Loucy (cell line): ENCODE data around the gene CHST14.

ENCODE experiments used
- EZH2phosphoT487 ChIP-seq: fragments of 200-600 bp; IDR thresholded peaks from 2 replicates; pipeline ENCODE4 v1.6.1; 2018; ENCODE audit warnings: antibody characterized with exemption, mild to moderate bottlenecking, moderate library complexity, borderline replicate concordance
- TF ChIP-seq, protein P1 (sequence below): fragments of 200-600 bp; sonication (generic); conservative IDR thresholded peaks from 2 replicates; pipeline ENCODE4 v1.5.1; 2014; ENCODE audit warnings: mild to moderate bottlenecking, antibody characterized with exemption, low read length

DNA sequence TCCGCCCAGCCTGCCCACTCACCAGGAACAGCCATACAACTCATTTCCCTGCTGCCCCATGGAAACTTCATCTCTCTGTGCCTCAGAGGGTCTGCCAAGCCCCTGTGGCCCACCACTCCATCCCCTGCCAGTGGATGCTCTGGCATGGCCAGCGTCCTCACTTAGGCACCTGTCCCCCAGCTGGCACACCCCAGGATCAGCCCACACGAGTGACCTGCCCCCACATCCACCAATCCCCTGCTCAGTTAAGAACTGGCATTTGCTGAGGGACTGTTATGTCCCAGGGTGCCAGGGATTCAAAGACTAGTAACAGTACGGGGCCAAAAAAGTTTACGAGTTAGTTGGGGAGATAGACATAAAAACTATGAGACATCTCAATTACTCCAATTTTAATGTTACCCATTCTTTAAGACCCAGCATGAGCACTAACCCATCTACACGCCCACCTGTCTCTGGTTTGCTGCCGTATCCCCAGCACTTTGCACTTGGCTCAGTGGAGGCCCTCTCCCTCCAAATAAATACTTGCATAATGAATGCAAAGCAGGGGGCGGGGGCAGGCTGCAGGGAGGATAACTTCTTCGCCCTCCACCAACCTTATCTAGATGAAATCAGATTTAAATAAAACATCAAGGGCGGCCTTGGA is 41.6 kb upstream of the CHST14 start:
- TF ChIP-seq, protein P1, sequence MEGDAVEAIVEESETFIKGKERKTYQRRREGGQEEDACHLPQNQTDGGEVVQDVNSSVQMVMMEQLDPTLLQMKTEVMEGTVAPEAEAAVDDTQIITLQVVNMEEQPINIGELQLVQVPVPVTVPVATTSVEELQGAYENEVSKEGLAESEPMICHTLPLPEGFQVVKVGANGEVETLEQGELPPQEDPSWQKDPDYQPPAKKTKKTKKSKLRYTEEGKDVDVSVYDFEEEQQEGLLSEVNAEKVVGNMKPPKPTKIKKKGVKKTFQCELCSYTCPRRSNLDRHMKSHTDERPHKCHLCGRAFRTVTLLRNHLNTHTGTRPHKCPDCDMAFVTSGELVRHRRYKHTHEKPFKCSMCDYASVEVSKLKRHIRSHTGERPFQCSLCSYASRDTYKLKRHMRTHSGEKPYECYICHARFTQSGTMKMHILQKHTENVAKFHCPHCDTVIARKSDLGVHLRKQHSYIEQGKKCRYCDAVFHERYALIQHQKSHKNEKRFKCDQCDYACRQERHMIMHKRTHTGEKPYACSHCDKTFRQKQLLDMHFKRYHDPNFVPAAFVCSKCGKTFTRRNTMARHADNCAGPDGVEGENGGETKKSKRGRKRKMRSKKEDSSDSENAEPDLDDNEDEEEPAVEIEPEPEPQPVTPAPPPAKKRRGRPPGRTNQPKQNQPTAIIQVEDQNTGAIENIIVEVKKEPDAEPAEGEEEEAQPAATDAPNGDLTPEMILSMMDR: no peak
- no peak for TF ChIP-seq EZH2phosphoT487
